DOHH2 (cell line): ENCODE data around the gene RALGAPA2.

Experiments
- CTCF ChIP-seq: fragments of 200-600 bp; sonication (generic); IDR thresholded peaks from one replicate; pipeline ENCODE4 v1.5.1; 2014; ENCODE audit warnings: antibody characterized with exemption, mild to moderate bottlenecking, low read depth, low read length; ENCODE audit not compliant: poor library complexity, severe bottlenecking
- EZH2phosphoT487 ChIP-seq: fragments of 200-600 bp; sonication (generic); IDR thresholded peaks from 2 replicates; pipeline ENCODE4 v1.6.1; 2017; ENCODE audit warnings: borderline replicate concordance, mild to moderate bottlenecking, antibody characterized with exemption, low read length, moderate library complexity, mixed read lengths

GRCh38 chr20:20363434-20363798 lies 349.0 kb downstream of the RALGAPA2 start:
- TF ChIP-seq CTCF (no peak), EZH2phosphoT487 (no peak)
